NCI-H187 treated with DMSO at 0.1 percent for 48 hours (cell line): ENCODE data around the gene GRM5.

Source experiments
- DNase-seq: peaks from one replicate; lab custom pipeline; 2025; lab: John Stamatoyannopoulos, UW

Gene GRM5

GRCh38 chr11:88618327-88619070 is 447.3 kb downstream of the GRM5 start:
- DNase-seq: no peak

GRCh38 chr11:88617226-88617625 is 448.6 kb downstream of the GRM5 start:
- DNase-seq: no peak

DNA sequence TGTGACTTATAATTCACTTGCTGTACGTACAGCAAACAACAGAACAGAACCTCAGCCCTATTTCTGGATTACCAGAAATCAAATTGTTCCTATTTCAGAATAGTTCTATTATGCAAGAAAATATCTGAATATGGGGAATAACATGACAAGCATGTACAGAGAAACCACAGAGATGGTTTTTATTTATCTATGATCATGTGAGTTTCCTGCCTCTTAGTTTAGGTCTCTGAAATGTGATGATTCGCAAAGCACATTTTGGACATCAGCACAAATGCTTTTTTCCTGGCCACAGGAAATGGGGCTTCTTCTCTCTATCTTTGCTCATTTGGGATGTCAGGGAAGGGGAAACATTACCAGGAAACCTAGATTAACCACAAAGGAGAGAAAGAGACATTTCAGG is 461.5 kb downstream of the GRM5 start:
- no peak for DNase-seq

DNA sequence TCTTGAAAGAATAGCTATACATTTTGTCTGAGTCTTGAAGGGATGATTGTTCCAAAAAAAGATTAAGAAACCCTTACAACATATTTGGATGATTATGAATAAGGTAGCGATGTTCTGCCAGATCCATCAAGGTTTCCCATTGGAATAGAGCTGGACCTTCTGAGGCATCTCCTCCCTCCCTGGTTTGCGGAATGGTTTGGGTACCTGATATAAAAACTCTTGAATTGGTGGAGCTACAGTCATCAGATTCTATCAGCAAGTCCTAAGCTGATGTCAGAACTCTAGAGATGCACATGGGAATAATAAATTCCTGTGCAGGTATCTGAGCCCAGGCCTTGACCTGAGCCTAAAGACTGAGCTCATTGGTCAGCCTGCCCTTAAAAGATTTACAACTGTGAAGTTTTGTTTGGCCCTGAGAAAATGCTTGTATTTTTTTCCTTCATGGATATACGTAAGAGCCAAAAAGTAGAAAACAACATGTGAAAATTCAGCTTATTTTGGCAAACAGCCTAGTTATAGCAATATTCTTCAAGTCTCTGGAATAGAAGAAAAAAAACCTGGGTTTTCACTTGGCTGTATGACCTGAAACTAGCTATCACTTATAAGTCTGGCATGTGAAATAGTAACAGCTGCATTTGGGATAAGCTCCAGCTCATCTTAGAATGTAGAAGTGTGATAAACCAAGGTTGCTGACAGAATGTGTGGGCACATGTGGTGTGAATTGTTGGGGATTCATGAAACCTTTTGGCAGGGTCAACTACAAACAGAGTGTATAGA is 462.5 kb downstream of the GRM5 start:
- DNase-seq: no peak

DNA sequence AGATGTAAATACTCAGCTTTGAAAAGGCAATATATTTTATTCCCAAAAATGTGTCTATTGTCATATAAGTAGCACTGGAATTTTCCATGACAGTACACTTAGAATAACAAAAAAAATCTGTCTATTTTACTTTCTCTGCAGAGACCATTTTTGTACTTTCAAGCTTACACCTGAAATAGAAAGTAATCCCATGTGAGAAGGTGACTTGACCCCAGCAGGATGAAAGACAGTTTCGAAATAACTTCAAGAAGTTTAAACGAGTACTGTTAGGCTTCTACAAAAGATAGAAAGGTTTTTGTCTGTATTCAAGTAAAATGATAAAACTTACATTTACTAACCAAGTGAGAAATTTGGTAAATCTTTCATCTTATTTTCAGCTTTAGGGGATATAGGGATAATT is 468.4 kb downstream of the GRM5 start:
- DNase-seq: no peak

- no peak for DNase-seq
Measured at GRCh38 chr11:88596786-88597185, 469.0 kb downstream of the GRM5 start.

- DNase-seq: no peak
Measured at GRCh38 chr11:88594274-88594950, 471.4 kb downstream of the GRM5 start.

- no peak for DNase-seq
Measured at GRCh38 chr11:88590361-88590760, 475.4 kb downstream of the GRM5 start.

DNA sequence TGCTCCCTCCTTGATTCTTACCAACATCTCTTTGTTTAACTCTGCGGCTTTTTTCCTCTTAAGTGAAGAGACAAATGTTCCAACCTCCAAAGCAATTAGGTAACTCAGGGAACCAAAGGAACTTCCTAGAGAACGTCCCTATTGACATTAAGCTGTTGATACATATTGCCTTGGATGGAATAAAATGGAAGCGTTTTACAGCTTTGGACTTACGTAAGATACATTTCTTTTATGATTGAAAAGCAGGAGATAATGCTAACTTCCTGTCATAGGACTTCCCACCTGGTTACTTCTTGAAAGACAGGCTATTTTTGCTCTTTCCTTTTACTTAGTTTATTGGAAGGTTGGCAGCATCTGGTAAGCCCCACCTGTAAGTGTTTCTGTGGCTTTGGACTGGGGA is 482.5 kb downstream of the GRM5 start:
- DNase-seq: no peak

GRCh38 chr11:88579466-88579865 is 486.3 kb downstream of the GRM5 start:
- DNase-seq: no peak

DNA sequence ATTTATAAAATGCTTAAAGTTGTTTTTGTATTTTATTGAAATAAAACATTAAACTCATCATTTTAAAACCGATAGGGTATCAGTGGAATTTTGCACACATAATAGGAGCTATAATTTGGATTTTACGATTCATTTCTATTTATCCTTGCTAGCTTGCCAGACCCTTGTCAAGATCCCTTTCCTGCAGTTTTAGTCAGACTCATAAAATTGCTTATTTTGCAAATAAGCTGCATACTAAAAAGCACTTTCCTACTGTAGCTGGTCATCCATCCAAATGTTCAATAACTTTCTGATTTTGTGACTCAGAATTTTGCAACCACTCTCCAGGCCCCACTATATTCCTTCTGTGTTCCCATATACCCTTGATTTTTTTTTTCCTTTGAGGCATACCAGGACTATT is 489.0 kb downstream of the GRM5 start:
- DNase-seq: no peak

GRCh38 chr11:88575916-88576315 is 489.9 kb downstream of the GRM5 start:
- DNase-seq: no peak

DNA sequence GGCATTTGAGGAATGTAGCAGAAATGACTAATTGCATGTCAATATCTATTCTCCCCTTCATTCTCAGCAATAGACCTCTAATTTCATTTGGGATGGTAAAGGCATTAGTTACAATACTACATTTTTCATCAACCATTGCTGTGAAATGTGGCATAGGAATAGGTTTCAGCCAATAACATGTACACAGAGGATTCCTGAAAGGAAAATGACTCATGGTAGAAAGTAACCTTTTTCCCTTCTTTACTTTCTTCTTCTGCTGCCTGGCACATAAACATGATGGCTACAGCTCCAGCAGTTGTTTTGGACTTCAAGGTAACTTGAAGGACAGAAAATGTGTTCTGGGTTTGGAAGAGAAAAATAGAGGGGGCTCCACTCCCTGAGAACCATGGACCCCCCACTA is 496.4 kb downstream of the GRM5 start:
- no peak for DNase-seq

- DNase-seq: no peak
Measured at GRCh38 chr11:88555829-88556202, 510.0 kb downstream of the GRM5 start.

- DNase-seq: no peak
Measured at GRCh38 chr11:88555018-88555828, 510.6 kb downstream of the GRM5 start.

GRCh38 chr11:88553204-88553603 is 512.6 kb downstream of the GRM5 start:
- no peak for DNase-seq

GRCh38 chr11:88552379-88553062 is 513.3 kb downstream of the GRM5 start:
- no peak for DNase-seq

GRCh38 chr11:88544656-88545280 is 521.0 kb downstream of the GRM5 start:
- no peak for DNase-seq

- peak; percentile 37 for DNase-seq
Measured at GRCh38 chr11:88543902-88544655, 521.7 kb downstream of the GRM5 start.

- DNase-seq: no peak
Measured at GRCh38 chr11:88541006-88541405, 524.8 kb downstream of the GRM5 start.
